ENCODE measurements around the gene ZNF226. TPM values are rescaled to one million over a fixed set of nuclear protein-coding genes. Genes with fewer than 3 reads are reported as not detected.

Gene ZNF226
- total and polyA plus RNA-seq, 9 of the 15 experiments (the other 6 are each of a cell fraction or from before 2014, with no cell fraction given): 6.2 to 19.4 (median 9.3) TPM

DNA sequence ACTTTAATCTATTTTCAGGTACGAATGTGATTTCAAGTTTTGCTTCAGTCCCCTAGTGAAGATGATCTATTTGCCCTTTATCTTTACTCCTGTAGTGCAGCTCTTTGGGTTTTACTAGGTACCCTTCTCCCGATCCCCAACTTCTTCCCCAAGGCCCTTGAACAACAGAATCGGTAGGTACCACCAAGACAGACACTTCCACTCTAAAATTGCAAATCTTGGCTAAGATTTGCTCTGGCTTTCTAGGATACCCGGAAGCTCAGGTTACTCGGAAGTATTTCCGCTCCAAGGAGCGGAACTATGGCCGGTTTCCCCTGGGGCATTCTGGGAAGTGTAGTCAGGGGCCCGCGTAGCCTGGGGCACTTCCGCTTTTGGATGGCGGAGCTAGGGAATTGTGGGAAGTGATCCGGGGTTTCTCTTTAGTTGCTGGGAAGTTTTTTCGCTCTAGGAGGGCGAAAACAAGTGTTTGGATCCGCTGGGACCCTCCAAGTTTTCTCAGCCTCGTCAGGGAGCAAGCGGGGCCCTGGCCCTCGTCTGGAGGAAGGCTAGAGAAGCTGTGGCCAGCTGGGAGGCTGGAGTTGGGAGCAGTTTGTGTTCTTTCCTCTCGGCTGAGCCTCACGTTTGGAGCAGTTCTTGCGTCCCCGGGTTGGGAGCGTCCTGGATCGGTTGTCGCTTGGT is 42.4 kb downstream of the ZNF226 start (continued):
- TF ChIP-seq TSHZ1 (CRISPR knock-in tag; IDR thresholded peaks at IDR 0.05) (no peak), CBX8 (IDR thresholded peaks at IDR 0.05; ENCODE audit: borderline replicate concordance, extremely low read depth, low read depth, low read length, poor library complexity, severe bottlenecking) (no peak), POLR3A (IDR thresholded peaks at IDR 0.05; ENCODE audit: borderline replicate concordance, extremely low read depth, insufficient read depth, insufficient read length) (no peak), HMG20A (CRISPR knock-in tag; conservative IDR thresholded peaks at IDR 0.05) (no peak), TBL1XR1 (IDR thresholded peaks at IDR 0.05; ENCODE audit: low read length in 2 of 2) (peak in 1 of 2 experiments; percentile 50; a peak in 1 of 4 replicates), BRD9 (IDR thresholded peaks at IDR 0.05; ENCODE audit: low read depth, partially characterized antibody) (no peak), ZBTB5 (IDR thresholded peaks at IDR 0.05) (no peak), CREM (IDR thresholded peaks at IDR 0.05; ENCODE audit: low read depth) (peak; percentile 71; the same call in 1 of the 2 replicates), FOXK1 (CRISPR knock-in tag; IDR thresholded peaks at IDR 0.05; ENCODE audit: borderline replicate concordance) (no peak), NFIX (CRISPR knock-in tag; IDR thresholded peaks at IDR 0.05; ENCODE audit: low read depth) (no peak), BCOR (IDR thresholded peaks at IDR 0.05) (no peak), ZNF764 (CRISPR knock-in tag; IDR thresholded peaks at IDR 0.05; ENCODE audit: low read depth) (no peak), TAF7 (tag; IDR thresholded peaks at IDR 0.05) (peak; percentile 80), KLF16 (IDR thresholded peaks at IDR 0.05) (no peak), GABPB1 (CRISPR knock-in tag; IDR thresholded peaks at IDR 0.05) (peak; percentile 92), TSC22D4 (tag; IDR thresholded peaks at IDR 0.05) (no peak), CGGBP1 (CRISPR knock-in tag; IDR thresholded peaks at IDR 0.05) (no peak), KAT2B (IDR thresholded peaks at IDR 0.05; ENCODE audit: low read depth, low read length) (no peak), MCM5 (IDR thresholded peaks at IDR 0.05; ENCODE audit: low read depth) (no peak), GABPA (tag; conservative IDR thresholded peaks at IDR 0.05; ENCODE audit: low read depth) (peak; percentile 98), ZFP36 (IDR thresholded peaks at IDR 0.05; ENCODE audit: low read depth, low read length, partially characterized antibody) (no peak)
- TF ChIP-seq, protein P1, sequence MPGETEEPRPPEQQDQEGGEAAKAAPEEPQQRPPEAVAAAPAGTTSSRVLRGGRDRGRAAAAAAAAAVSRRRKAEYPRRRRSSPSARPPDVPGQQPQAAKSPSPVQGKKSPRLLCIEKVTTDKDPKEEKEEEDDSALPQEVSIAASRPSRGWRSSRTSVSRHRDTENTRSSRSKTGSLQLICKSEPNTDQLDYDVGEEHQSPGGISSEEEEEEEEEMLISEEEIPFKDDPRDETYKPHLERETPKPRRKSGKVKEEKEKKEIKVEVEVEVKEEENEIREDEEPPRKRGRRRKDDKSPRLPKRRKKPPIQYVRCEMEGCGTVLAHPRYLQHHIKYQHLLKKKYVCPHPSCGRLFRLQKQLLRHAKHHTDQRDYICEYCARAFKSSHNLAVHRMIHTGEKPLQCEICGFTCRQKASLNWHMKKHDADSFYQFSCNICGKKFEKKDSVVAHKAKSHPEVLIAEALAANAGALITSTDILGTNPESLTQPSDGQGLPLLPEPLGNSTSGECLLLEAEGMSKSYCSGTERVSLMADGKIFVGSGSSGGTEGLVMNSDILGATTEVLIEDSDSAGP (CRISPR knock-in tag; IDR thresholded peaks at IDR 0.05): no peak
